IPS DF 19.7 (cell line): ENCODE measurements around the gene MZT2A.
"Not testable (repeated sequence)": the region's sequence is repeated elsewhere in the genome, so short reads cannot be mapped to it uniquely, and the experiment has no call there.

Experiments used
- DNase-seq: peaks from one replicate; pipeline ENCODE4 v3.0.0-alpha.2; 2013; ENCODE audit warnings: low read depth, low spot score

Gene MZT2A, protein sequence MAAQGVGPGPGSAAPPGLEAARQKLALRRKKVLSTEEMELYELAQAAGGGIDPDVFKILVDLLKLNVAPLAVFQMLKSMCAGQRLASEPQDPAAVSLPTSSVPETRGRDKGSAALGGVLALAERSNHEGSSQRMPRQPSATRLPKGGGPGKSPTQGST

DNA sequence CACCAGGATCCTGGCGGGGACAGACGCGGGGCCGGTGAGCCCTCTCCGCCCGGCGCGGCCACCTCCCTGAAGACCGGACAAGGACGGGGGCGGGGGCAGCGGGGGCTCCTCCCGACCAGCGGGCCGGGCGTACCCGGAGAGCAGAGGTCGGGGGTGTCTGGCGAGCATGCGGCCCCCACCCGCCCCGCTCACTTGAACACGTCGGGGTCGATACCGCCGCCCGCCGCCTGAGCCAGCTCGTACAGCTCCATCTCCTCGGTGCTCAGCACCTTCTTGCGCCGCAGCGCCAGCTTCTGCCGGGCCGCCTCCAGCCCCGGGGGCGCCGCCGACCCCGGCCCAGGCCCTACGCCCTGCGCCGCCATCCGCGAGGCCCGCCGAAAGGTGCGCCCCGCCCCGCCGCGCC, at the start of gene MZT2A:
Gene MZT2A, minus strand, starts transcription at position 383 of the 403 bp plus-strand sequence. Its CDS starts 21 bp downstream, at position 362.
- DNase-seq = not testable (repeated sequence)

DNA sequence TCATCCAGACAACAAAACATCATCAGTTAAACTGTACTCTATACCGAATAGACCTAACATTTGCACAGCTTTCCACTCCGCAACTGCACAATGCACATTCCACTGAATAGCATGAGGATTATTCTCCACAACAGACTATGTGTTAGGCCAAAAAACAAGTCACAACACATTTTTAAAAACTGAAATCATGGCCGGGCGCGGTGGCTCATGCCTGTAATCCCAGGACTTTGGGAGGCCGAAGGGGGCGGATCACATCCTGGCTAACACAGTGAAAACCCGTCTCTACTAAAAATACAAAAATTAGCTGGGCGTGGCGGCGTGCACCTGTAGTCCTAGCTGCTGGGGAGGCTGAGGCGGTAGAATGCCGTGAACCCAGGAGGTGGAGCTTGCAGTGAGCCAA, 46.7 kb upstream of the MZT2A start:
- DNase-seq = not testable (repeated sequence)

DNA sequence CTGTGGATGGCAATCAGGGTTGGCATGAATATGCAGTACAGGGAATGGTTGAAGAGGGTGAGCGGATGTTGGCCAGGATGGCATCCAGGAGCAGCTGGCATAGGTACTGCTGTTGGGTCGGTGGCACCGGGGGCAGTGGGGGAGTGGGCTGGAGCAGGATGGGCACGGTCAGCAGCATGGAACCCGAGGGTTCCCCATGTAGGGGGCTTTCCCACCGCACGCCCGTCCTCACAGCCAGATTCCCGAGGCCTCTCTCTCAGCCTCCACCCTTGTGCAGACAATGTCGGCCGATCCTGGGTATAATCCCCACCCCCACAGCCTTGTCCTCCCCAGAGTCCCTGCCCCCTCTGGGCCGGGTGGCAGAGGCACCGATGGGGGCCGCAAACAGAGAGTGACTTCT, 44.6 kb upstream of the MZT2A start:
- DNase-seq = not testable (repeated sequence)

DNA sequence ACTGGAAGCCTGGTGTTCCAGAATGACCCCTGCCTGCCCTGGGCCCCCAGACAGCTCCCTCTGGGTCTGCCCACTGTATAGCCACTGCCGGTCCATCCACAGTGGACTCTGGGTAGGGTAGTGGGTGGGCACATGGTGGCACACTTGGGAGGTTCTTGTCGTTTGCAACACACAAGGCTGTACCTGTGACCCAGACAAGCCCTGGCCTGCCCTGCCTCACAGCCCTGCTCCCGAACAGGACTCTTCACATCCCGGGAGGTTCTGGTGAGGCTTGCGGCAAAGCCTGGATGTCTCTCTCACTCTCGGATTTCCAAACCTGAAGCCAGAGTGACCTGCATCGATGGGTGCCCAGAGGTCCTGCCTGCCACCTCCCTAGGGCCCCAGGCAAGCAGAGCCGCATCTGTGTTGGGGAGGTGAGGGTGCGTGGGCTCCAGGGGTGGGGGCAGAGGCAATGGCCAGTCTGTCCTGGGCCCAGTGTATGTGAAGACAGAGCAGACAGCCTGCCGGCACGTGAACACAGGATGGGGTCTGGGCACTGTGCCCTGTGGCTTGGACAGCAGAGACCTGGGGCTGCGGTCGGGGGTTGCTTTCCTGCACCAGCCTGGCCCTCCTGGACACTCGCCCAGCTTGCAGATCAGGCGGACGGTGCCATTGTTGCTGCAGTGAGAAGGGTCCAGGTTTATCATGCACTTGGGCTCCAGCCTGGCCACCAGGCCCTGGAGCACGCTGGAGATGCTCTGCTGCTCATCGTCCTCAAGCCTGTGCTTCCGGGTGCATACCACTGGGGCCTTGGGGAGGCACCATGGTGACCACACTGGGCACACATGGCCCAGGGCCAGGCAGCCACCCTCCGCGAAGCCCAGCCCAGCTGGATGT, 44.0 kb upstream of the MZT2A start:
- DNase-seq = not testable (repeated sequence)

DNA sequence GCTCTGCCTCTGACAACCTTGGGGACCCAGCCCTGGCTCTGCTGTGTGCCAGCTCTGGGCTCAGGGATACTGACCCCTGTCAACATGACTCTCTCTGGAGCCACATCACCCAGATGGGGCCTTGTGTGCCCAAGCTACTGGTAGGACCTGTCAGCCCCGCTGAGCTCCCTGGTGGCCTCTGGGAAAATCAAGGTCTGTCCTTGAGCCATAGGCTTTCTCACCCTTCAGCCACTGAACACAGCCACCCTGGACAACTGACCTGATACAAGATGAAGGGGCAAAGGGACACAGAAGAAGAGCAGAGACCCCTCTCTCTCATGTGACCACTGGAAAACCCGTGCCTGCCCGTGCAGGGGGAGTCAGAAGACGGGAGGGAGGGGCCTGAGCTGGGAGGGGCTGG, 43.3 kb upstream of the MZT2A start:
- DNase-seq = no peak

DNA sequence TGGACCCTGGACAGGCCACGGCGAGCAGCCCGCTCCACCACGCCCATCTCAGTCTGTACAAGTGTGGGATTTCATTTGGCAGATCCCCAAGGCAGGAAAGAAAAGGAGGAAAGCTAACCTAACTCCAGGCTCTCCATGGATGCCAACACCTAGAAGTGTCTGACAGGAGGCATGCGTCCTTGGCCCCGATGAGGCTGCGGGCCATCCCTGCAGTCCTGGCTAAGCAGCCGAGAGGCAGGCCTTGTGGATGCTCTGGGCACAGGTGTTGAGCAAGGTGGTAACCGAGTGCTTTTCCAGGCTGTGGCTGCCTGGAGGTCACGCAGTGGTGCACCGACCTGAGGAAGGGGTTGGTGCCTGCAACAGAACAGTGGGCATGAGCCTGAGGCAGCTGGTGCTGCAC, 42.8 kb upstream of the MZT2A start:
- DNase-seq = not testable (repeated sequence)

DNA sequence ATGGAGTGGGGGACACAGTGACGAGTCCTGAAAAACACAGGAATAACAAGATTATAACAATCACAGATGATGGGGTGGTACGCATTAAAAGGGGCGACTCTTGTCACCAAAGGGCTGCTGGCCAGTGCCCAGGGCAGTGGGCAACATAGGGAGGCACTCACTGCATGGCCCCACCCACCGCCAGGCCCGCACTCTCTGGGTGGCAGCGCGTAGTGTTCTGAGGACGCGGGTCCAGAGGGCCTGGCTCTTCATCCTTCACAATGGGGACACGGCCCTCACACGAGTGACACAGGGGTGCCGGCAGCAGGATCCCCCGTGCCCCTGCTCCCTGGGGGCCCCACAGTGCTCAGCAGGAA, 42.1 kb upstream of the MZT2A start:
- not testable (repeated sequence) for DNase-seq

DNA sequence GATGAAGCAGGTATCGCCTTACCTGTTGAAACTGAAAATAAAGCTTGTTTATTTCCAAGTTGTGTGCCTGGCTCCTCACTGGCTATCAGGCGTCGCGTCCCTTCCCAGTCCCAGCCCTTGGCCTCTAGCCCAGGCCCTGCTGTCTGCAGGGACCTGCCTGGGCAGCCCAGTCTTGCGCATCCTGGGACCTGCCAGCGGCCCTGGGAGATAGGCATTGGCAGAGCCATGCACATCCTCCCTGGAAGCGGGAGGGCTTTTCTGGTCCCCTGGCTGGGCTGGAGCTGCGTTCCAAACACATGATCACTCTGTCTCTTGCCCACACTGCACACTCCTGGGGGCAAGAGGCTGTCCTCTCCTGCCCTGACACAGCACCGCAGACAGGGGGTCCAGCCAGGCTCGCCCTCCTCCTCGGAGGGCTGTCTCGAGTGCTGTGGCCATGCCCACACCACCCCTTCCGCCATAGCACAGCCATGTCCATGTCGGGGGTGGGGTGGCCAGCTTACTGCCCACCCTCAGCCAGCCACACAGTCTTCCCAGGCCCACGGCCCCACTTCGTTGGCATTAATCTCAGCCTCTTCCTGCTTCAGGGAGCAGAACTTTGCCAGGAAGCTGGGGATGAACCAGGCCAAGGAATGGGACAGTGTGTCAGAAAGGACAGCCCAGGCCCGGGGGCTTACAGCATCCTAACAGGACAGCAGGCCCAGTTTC, 41.6 kb upstream of the MZT2A start:
- DNase-seq = not testable (repeated sequence)

DNA sequence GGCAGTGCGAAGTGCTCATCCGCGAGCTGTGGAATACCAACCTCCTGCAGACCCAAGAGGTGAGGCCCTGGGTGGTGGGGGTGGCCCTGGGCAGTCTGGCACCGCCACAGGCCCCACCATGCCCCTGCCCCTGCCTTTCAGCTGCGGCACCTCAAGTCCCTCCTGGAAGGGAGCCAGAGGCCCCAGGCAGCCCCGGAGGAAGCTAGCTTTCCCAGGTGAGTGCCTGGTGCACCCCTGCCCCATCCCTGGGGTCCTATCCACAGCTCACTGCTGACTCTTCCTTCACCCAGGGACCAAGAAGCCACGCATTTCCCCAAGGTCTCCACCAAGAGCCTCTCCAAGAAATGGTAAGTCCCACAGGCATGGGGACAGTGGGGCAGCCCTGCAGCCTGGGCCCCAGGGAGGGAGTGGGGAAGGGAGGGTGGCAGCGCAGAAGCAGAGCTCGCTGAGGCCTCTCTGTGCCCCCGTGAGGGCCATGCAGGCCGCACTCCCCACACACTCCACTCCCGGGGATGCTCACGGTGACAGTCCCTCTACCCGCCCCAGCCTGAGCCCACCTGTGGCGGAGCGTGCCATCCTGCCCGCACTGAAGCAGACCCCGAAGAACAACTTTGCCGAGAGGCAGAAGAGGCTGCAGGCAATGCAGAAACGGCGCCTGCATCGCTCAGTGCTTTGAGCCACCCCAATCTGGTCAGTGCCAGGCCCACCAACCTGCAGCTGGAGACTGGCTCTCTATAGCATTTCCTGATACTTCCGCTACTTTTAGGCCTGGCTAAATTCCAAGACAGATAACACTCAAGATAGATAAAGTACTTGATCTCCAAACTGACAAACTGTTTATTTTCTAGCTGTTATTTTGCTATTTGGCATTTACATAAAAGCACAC, 40.8 kb upstream of the MZT2A start:
- not testable (repeated sequence) for DNase-seq

DNA sequence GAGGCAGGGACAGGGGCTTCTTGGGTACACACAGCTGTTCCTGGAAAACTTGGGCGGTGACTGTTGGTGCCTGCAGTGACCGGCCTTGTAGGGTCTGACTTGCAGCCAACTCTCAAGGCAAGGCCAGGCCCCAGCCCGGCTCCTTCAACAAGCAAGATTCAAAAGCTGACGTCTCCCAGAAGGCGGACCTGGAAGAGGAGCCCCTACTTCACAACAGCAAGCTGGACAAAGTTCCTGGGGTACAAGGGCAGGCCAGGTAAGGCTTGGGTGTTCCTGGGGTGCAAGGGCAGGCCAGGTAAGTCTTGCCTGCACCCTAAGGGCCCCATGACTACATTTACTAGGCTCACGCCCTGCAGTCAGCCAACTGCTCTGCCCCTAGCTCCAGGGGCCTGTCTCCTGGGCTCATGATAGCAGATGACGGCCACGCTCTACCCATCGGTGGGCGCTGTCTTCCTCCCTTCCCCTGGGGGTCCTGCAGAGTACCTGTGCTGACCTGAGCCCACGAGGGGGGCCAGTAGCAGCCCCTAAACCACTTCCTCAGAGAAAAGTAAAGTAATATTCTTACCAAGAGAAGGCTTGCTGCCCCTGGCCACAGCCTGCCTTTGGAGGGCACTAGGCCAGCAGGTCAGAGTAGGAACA, 39.5 kb upstream of the MZT2A start:
- DNase-seq = not testable (repeated sequence)

DNA sequence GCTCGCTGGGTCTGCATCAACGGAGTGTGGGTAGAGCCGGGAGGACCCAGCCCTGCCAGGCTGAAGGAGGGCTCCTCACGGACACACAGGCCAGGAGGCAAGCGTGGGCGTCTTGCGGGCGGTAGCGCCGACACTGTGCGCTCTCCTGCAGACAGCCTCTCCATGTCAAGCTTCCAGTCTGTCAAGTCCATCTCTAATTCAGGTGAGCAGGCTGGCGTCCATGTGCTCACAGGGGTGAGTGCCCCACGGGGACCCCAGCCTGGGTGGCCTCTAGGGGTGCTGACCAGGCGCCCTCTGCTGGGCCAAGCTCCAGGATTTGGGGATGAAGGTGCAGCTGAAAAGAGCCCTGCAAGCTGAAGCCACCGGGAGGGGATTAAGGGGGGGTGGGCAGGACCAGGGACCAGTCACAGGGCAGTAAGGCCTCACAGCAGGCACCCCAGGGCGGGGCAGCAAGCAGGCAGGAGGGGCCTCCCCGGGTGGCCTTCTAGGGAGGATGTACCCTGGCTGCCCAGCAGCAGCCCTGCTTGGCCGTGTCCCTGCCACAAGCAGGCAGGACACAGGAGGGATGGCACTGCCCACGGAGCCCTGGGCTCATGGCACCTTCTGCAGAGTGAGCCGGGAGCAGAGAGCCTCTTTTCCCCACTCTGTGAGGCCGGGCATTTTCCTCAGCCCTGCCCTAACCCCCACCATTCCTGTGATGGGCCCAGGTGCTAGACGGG, 38.6 kb upstream of the MZT2A start:
- not testable (repeated sequence) for DNase-seq

DNA sequence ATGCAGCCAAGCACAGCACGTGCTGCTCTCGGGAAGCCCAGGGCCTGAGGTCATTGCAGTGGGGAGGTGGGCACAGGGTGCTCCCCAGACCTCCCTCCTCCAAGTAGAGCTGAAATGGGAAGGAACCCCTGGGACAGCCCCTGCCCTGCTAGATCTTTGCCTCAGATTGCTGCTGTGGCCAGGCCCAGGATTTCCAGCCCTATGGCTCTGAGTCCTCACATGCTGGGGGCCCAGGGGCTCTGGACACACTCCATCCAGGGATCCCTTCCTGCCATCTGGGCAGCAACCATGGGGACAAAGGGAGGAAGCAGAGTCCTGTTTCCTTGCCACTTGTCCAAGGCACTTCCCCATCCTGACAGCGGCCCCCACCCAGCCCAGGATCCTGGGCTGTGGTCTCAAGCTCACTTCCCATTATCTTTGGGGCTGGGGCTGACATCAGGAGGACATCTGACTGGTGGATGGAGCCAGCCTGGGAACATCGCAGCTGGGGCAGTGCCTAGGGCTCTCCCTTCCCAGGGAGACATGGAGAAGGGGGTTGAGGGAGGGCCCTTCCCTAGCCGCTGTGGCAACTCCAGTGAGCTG, 37.8 kb upstream of the MZT2A start:
- DNase-seq = not testable (repeated sequence)

DNA sequence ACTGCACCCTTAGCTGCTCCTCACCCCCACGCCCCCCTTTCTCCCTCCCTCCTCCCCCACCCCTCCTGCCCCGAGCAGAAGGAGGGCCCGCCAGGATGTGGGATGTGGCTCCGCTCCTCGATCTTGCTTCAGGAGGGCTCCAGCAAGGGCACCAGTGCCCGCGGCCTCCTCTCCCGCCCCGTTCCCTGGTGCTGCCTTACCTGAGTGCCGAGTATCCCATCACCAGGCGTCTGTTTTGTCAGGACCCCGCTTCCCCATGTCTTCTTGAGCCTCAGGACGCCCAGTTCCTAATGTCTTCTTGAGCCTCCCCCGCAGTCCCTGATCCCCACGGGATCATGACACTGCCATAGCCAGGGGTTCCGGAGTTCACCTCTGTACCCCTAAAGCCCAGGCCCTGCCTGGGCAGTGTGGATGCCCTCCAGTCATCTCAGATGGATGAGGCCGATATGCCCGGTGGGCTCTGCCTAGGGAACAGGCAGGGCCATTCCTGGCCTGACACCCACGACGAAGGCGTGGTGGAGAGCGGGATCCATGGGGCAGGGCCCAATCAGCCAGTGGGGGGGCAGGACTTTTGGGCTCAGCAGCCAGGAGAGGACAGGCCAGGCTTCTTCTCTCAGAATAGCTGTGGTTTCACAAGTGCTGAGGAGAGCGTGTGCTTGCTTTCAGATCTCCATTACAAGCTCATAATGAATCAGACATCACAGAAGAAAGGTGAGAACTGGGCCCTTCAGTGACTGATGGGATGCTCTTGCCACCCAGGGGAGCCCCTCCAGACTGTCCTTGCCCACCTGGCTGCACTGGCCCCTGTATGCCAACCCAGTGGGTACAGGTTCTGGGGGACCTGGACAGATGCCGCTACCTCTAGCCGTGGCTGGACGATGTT, 37.0 kb upstream of the MZT2A start:
- not testable (repeated sequence) for DNase-seq

DNA sequence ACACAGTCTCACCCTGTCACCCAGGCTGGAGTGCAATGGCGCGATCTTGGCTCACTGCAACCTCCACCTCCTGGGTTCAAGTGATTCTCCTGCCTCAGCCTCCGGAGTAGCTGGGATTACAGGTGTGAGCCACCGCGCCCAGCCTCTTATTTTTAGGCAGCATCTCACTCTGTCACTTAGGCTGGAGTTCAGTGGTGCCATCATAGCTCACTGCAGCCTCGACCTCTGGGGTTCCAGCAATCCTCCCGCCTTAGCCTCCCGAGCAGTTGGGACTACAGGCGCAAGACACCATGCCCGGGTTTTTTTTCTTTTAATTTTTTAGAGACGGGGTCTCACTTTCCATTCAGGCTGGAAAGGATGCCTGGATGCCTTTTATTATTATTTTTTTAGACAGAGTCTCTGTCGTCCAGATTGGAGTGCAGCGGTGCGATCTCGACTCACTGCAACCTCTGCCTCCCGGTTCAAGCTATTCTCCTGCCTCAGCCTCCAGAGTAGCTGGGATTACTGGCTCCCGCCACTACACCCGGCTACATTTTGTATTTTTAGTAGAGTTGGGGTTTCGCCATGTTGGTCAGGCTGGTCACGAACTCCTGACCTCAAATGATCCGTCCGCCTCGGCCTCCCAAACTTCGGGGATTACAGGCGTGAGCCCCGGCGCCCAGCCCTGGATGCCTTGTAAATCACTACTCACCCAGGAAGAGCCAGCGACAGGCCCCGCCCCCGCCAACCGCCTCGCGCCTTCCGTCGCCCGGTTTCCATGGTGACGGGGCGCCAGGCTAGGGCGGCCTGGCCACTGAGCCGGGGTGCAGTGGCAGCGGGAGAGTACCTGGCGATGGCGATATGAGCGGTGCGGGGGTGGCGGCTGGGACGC, 35.2 kb upstream of the MZT2A start, which contains the start of gene CCDC74A:
Gene CCDC74A, plus strand, starts transcription at position 758 of the 871 bp plus-strand sequence. Its CDS starts 83 bp downstream, at position 841.
- DNase-seq = not testable (repeated sequence)

DNA sequence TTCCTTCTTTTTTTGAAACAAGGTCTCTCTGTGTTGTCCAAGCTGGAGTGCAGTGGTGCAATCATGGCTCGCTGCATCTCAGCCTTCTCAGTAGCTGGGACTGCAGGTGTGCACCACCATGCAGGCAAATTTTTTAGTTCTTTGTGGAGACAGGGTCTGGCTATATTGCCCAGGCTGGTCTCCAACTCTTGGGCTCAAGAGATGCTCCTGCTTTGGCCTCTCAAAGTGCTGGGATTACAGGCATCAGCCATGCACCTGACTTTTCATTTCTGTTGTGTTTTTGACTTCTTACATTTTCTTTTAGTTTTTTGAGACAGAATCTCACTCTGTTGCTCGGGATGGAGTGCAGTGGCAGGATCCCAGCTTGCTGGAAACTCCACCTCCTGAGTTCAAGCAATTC, 33.1 kb upstream of the MZT2A start:
- not testable (repeated sequence) for DNase-seq

DNA sequence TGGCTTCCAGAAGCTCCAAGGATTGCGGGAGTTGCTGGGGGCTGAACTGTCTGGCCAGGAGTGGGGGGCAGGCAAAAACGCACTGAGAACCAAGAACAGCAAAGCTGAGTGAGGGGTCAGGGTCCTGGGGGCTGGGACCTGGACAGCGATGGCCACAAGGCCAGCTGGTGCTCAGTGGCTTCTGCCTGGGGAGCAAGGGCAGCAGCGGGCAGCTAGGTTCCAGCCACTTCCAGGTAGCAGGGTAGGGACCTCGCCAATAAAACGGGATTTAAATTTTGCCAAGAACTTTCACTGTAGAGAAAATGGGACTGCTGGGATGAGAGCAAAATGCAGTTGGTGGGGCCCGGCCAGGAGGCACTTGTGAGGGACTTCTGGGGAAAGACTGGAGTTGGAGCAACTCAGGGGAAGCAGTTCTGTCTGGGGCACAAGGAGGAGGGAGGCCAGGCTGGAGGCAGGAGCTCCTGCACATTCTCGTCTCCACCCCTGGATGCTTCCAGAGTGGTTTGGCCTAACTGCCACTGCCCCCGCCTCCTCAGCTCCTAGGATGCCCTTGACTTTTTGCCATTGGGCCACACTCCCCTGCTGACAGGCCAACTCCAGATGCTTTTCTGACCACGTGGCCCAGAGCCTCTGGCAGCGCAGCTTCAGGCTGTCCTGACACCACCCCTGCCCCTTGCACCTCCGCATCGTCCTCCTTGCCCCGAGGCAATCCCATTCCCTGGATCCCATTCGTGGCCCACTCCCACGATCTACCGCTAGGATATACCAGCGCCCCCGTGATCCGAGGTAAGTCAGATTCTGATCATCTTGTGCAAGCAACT, 30.0 kb upstream of the MZT2A start:
- no peak for DNase-seq

DNA sequence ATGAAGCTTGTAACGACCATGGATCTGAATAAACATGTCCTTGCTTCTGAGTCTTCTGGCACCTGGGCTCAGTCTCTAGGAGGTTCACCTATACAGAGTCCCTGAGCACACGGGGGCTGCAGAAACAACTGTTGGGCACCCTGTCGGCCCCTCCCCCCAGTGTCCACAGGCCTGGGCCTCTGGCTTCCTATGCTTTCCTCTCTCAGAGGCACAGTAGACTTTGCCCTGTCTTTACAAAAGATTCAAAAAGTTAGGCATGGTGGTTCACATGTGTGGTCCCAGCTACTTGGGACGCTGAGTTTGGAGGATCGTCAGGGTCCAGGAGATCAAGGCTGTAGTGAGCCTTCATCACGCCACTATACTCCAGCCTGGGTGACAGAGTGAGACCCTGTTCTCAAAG, 29.3 kb upstream of the MZT2A start:
- not testable (repeated sequence) for DNase-seq
